HG03045 (cell line): ENCODE results near the gene CAPZB.
"Not testable (repeated sequence)": the region's sequence is repeated elsewhere in the genome, so short reads cannot be mapped to it uniquely, and the experiment has no call there.

Source experiments
- ATAC-seq: cut with Tn5 transposase; IDR thresholded peaks from one replicate; pipeline ENCODE4 v1.9.1; 2021; ENCODE audit warnings: mild to moderate bottlenecking, moderate library complexity; ENCODE audit not compliant: unreplicated experiment

The CAPZB gene

GRCh38 chr1:19315378-19316198, 169.8 kb downstream of the CAPZB start:
- no peak for ATAC-seq

- no peak for ATAC-seq
These were observed 171.1 kb downstream of the CAPZB start for GRCh38 chr1:19313961-19314882.

- no peak for ATAC-seq
These were observed 171.7 kb downstream of the CAPZB start for GRCh38 chr1:19313636-19313959.

- ATAC-seq: peak; percentile 14
These were observed 172.3 kb downstream of the CAPZB start for GRCh38 chr1:19312782-19313635.

- peak; percentile 75 for ATAC-seq
These were observed 173.2 kb downstream of the CAPZB start, which contains the start of the genes AKR7A2 and SLC66A1 for GRCh38 chr1:19311931-19312781. Gene AKR7A2 (minus strand): TSS chr1:19312144. CDS start chr1:19312124, 20 bp downstream. Gene SLC66A1 (plus strand): TSS chr1:19312326. CDS start chr1:19317678, 5,352 bp downstream.

GRCh38 chr1:19311503-19311930, 173.8 kb downstream of the CAPZB start:
- ATAC-seq: peak; percentile 3

- no peak for ATAC-seq
These were observed 174.4 kb downstream of the CAPZB start for GRCh38 chr1:19310720-19311502.

GRCh38 chr1:19310061-19310460, 175.3 kb downstream of the CAPZB start:
- ATAC-seq: no peak

GRCh38 chr1:19309123-19309813, 176.1 kb downstream of the CAPZB start:
- ATAC-seq: no peak

- no peak for ATAC-seq
These were observed 176.8 kb downstream of the CAPZB start for GRCh38 chr1:19308509-19308907.

- ATAC-seq: no peak
These were observed 177.4 kb downstream of the CAPZB start for GRCh38 chr1:19307794-19308508.

- ATAC-seq: no peak
These were observed 178.4 kb downstream of the CAPZB start for GRCh38 chr1:19306941-19307340.

GRCh38 chr1:19305880-19306279, 179.5 kb downstream of the CAPZB start:
- no peak for ATAC-seq

GRCh38 chr1:19304081-19304480, 181.3 kb downstream of the CAPZB start:
- not testable (repeated sequence) for ATAC-seq

- ATAC-seq: no peak
These were observed 185.1 kb downstream of the CAPZB start for GRCh38 chr1:19300211-19300610.

- no peak for ATAC-seq
These were observed 190.7 kb downstream of the CAPZB start for GRCh38 chr1:19294638-19295037.

GRCh38 chr1:19289244-19289643, 196.1 kb downstream of the CAPZB start:
- ATAC-seq: no peak
